Brain microvascular endothelial cell (primary cell): ENCODE measurements around the gene AURKA.
A peak's percentile ranks its signal among the peaks of the same experiment; 100 is the strongest.
"Not testable (repeated sequence)": the region's sequence is repeated elsewhere in the genome, so short reads cannot be mapped to it uniquely, and the experiment has no call there.

Experiments
- DNase-seq: peaks from one replicate; pipeline ENCODE4 v3.0.0-alpha.2; 2020
- H3K27ac ChIP-seq: fragments of 250-450 bp; sonication (Bioruptor Pico); 2 replicates; pipeline ENCODE4 v1.5.1; 2020; ENCODE audit warnings: mild to moderate bottlenecking, moderate library complexity
- H3K27me3 ChIP-seq: fragments of 250-450 bp; sonication (Bioruptor Pico); replicated peaks from 2 replicates; pipeline ENCODE4 v1.5.1; 2020; ENCODE audit warnings: mild to moderate bottlenecking
- H3K36me3 ChIP-seq: fragments of 250-450 bp; sonication (Bioruptor Pico); replicated peaks from 2 replicates; pipeline ENCODE4 v1.5.1; 2020; ENCODE audit warnings: mild to moderate bottlenecking
- H3K4me3 ChIP-seq: 2 replicates; pipeline ENCODE4 v1.5.1; 2011; ENCODE audit warnings: low read depth, mild to moderate bottlenecking, control low read depth, low read length, moderate library complexity
- CTCF ChIP-seq: IDR thresholded peaks from 2 replicates; pipeline ENCODE4 v1.5.1; 2011; ENCODE audit warnings: low read depth, mild to moderate bottlenecking, moderate library complexity, low read length, control low read depth, inconsistent platforms; ENCODE audit errors: missing control alignments
- in situ Hi-C: cut with HindIII; loops from 2 replicates; pipeline ENCODE4 v1.10.0; 2017; ENCODE audit warnings: low sequenced_read_pairs, low pct_ligation_motif_present

The AURKA gene

GRCh38 chr20:56409521-56409920, 17.5 kb upstream of the AURKA start:
- Histone ChIP-seq H3K27me3 (no peaks in the 10 kb centered on the region), H3K36me3 (peaks cover 23% of the 10 kb centered on the region), H3K4me3 (no peak overlapping the region), H3K27ac (no peak overlapping the region)
- in situ Hi-C loops = no loop called here
- peak; percentile 22 for DNase-seq
- TF ChIP-seq CTCF = no peak

GRCh38 chr20:56406910-56407309, 14.9 kb upstream of the AURKA start:
- TF ChIP-seq CTCF = no peak
- no peak overlapping the region for H3K4me3 ChIP-seq
- in situ Hi-C loops = no loop called here
- H3K27ac ChIP-seq = no peak overlapping the region
- H3K36me3 ChIP-seq = peaks cover 39% of the 10 kb centered on the region
- no peaks in the 10 kb centered on the region for H3K27me3 ChIP-seq
- DNase-seq = no peak

GRCh38 chr20:56405356-56405755, 13.3 kb upstream of the AURKA start:
- H3K27ac ChIP-seq, H3K27me3 ChIP-seq, in situ Hi-C loops, H3K4me3 ChIP-seq, DNase-seq: not testable (repeated sequence)
- peaks cover 44% of the 10 kb centered on the region for H3K36me3 ChIP-seq

- in situ Hi-C loops = no loop called here
- H3K36me3 ChIP-seq = peaks cover 57% of the 10 kb centered on the region
- no peak for TF ChIP-seq CTCF
- no peak overlapping the region for H3K27ac ChIP-seq
- no peak overlapping the region for H3K4me3 ChIP-seq
- no peak for DNase-seq
- H3K27me3 ChIP-seq = no peaks in the 10 kb centered on the region
These were observed 11.4 kb upstream of the AURKA start for GRCh38 chr20:56403465-56403864.

GRCh38 chr20:56400001-56400640, 8.1 kb upstream of the AURKA start:
- Histone ChIP-seq H3K4me3 (no peak overlapping the region), H3K27ac (no peak overlapping the region), H3K36me3 (peaks cover 62% of the 10 kb centered on the region), H3K27me3 (no peaks in the 10 kb centered on the region)
- in situ Hi-C loops = no loop called here
- peak; percentile 78 for TF ChIP-seq CTCF
- DNase-seq = peak; percentile 77

GRCh38 chr20:56395166-56395565, 3.2 kb upstream of the AURKA start:
- Histone ChIP-seq H3K27ac (no peak overlapping the region), H3K27me3 (no peaks in the 10 kb centered on the region), H3K36me3 (peaks cover 41% of the 10 kb centered on the region), H3K4me3 (no peak overlapping the region)
- in situ Hi-C loops = no loop called here
- TF ChIP-seq CTCF = no peak
- DNase-seq = no peak
